Calu3 (cell line): ENCODE data around the gene ANKFY1. TPM values are rescaled to one million over a fixed set of nuclear protein-coding genes. Genes with fewer than 3 reads are reported as not detected.

Source experiments
- BruUV-seq: library from RNA; stranded (reverse); fragments of 400-500 nt; replicated peaks from 2 replicates; lab custom pipeline; 2021; lab: Mats Ljungman, UMichigan
- CTCF ChIA-PET: fragments of 300-600 bp; sonication (Branson Sonifier 250); formaldehyde crosslinking; loops from one replicate; lab custom pipeline; 2022; ENCODE audit warnings: antibody characterized with exemption; lab: Charles Lee
- DNase-seq: peaks from one replicate; pipeline ENCODE4 v3.0.0; 2022
- H3K27ac Mint-ChIP-seq: one replicate; pipeline ENCODE4 v1.8.0; 2022; ENCODE audit warnings: mixed read lengths; ENCODE audit not compliant: unreplicated experiment
- H3K27me3 Mint-ChIP-seq: one replicate; pipeline ENCODE4 v1.8.0; 2022; ENCODE audit warnings: mixed read lengths; ENCODE audit not compliant: unreplicated experiment
- H3K36me3 Mint-ChIP-seq: one replicate; pipeline ENCODE4 v1.8.0; 2022; ENCODE audit warnings: mild to moderate bottlenecking, moderate library complexity, mixed read lengths; ENCODE audit not compliant: insufficient read depth, unreplicated experiment
- H3K4me1 Mint-ChIP-seq: one replicate; pipeline ENCODE4 v1.8.0; 2022; ENCODE audit warnings: mild to moderate bottlenecking, low read depth, mixed read lengths; ENCODE audit not compliant: unreplicated experiment
- H3K4me3 Mint-ChIP-seq: one replicate; pipeline ENCODE4 v1.8.0; 2022; ENCODE audit warnings: mild to moderate bottlenecking, low read depth, moderate library complexity, mixed read lengths; ENCODE audit not compliant: unreplicated experiment
- H3K9me3 Mint-ChIP-seq: one replicate; pipeline ENCODE4 v1.8.0; 2022; ENCODE audit warnings: low read depth, mixed read lengths; ENCODE audit not compliant: unreplicated experiment
- intact Hi-C: fragments of 100-400 bp; cut with micrococcal nuclease; formaldehyde crosslinking; loops from one replicate; pipeline ENCODE4 v1.10.0; 2022; ENCODE audit not compliant: unreplicated experiment
- total RNA-seq: library from RNA; stranded (reverse); gene quantifications from 2 replicates; pipeline ENCODE4 v1.2.3, GENCODE V29; 2022
- TF ChIP-seq, protein P1 (sequence below): fragments of 200-600 bp; IDR thresholded peaks from one replicate; pipeline ENCODE4 v1.8.0; 2022; ENCODE audit warnings: antibody characterized with exemption; ENCODE audit not compliant: unreplicated experiment

Gene ANKFY1
- total RNA-seq, 1 experiment from 2014 or later: 46.8 TPM

DNA sequence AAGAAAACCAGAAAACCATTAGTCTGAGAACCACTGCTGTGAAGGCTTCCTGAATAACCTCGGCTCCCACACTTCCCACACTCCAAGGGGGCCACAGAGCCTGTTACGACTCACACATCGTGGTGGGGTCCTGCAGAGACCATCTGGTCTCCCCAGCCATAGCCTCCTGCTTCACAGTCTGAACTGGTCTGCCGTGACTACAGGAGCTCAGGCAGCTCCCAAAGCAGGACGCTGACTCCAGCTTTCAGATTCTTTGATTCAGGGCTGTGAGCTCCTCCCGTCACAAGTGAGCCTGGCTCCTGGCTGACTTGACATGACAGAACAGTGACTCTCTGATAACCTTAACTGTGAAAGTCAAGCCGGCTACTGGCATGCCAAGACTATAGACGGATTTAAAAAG is 83.0 kb downstream of the ANKFY1 start:
- no TSS peak for BruUV-seq
- H3K4me3 Mint-ChIP-seq: no peak overlapping the region
- peaks cover 20% of the 10 kb centered on the region for H3K36me3 Mint-ChIP-seq
- H3K27ac Mint-ChIP-seq: no peak overlapping the region
- no peaks in the 10 kb centered on the region for H3K27me3 Mint-ChIP-seq
- TF ChIP-seq, protein P1, sequence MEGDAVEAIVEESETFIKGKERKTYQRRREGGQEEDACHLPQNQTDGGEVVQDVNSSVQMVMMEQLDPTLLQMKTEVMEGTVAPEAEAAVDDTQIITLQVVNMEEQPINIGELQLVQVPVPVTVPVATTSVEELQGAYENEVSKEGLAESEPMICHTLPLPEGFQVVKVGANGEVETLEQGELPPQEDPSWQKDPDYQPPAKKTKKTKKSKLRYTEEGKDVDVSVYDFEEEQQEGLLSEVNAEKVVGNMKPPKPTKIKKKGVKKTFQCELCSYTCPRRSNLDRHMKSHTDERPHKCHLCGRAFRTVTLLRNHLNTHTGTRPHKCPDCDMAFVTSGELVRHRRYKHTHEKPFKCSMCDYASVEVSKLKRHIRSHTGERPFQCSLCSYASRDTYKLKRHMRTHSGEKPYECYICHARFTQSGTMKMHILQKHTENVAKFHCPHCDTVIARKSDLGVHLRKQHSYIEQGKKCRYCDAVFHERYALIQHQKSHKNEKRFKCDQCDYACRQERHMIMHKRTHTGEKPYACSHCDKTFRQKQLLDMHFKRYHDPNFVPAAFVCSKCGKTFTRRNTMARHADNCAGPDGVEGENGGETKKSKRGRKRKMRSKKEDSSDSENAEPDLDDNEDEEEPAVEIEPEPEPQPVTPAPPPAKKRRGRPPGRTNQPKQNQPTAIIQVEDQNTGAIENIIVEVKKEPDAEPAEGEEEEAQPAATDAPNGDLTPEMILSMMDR: no peak
- intact Hi-C loops: no loop called here
- CTCF ChIA-PET: no interaction called here
- no peaks in the 10 kb centered on the region for H3K9me3 Mint-ChIP-seq
- no peak for DNase-seq
- H3K4me1 Mint-ChIP-seq: no peaks in the 10 kb centered on the region

- Mint-ChIP-seq H3K9me3 (no peaks in the 10 kb centered on the region), H3K4me3 (no peak overlapping the region), H3K27me3 (no peaks in the 10 kb centered on the region), H3K36me3 (peaks cover 18% of the 10 kb centered on the region), H3K27ac (no peak overlapping the region), H3K4me1 (no peaks in the 10 kb centered on the region)
- CTCF ChIA-PET: interaction anchor here (0.6 kb wide), 1 partner anchor 17 kb away, joined by 4 read pairs; no protein-coding TSS in a partner anchor
- DNase-seq: no peak
- intact Hi-C loops: no loop called here
- TF ChIP-seq, protein P1: no peak
- BruUV-seq: no TSS peak
Observed at GRCh38 chr17:4179071-4179470, 84.7 kb downstream of the ANKFY1 start.

DNA sequence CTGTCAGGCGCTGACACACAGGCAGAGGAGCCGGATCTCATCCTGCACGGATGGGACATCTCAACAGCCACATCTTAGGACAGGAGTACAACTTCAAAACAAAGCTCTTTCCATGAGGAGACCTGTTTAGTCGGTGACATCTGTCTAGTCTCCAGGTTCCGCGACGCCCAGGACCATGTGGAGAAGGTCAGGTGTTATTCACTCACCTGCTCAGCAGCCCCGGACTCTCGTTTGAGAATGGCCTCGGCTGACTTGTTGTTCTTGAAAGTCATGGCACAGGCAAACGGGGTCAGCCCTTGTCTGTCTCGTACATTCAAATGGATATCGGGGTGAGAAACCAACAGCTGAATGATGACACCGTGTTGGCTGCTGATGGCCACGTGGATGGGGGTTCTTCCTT is 85.1 kb downstream of the ANKFY1 start:
- CTCF ChIA-PET: no interaction called here
- H3K9me3 Mint-ChIP-seq: no peaks in the 10 kb centered on the region
- intact Hi-C loops: no loop called here
- no peak overlapping the region for H3K27ac Mint-ChIP-seq
- peaks cover 19% of the 10 kb centered on the region for H3K36me3 Mint-ChIP-seq
- no TSS peak for BruUV-seq
- DNase-seq: no peak
- H3K27me3 Mint-ChIP-seq: no peaks in the 10 kb centered on the region
- TF ChIP-seq, protein P1: no peak
- no peaks in the 10 kb centered on the region for H3K4me1 Mint-ChIP-seq
- no peak overlapping the region for H3K4me3 Mint-ChIP-seq

DNA sequence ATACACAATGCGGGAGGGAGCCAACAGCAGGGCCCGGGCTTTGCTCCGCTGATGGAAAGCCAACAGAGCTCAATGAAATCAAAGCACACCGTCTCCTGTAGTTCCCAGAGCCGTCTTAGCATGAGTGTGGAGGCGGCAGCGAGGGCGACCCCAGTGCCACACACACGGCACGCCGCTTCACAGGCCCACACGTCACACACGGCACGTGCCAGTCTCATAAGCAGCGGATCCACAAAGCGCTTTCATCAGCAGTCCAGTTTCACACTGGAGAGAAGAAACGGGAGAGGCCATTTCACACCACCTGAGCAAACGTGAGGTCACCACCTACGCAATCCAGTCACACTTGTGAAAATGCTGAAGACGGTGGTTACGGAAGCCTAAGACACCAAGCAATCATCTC is 86.0 kb downstream of the ANKFY1 start:
- Mint-ChIP-seq H3K27me3 (no peaks in the 10 kb centered on the region), H3K27ac (no peak overlapping the region), H3K4me3 (no peak overlapping the region), H3K36me3 (peaks cover 19% of the 10 kb centered on the region), H3K4me1 (no peaks in the 10 kb centered on the region), H3K9me3 (no peaks in the 10 kb centered on the region)
- TF ChIP-seq, protein P1: no peak
- CTCF ChIA-PET: no interaction called here
- no TSS peak for BruUV-seq
- DNase-seq: no peak
- intact Hi-C loops: no loop called here
